Measurements from ENCODE around the gene PGAP3. TPM values are rescaled to one million over a fixed set of nuclear protein-coding genes. Genes with fewer than 3 reads are reported as not detected.

PGAP3 gene
- total RNA-seq, 6 donors from 2014 or later = 15.2 to 64.0 (median 27.9) TPM

- no peaks in the 10 kb centered on the region for H3K9me3 ChIP-seq
- ATAC-seq (ENCODE audit: low FRiP score in 2 of 2) (peak in 1 of 2 donors; percentile 69), DNase-seq (peak; percentile 67 to 93)
- 3% methylated on average over 42 to 50 of the region's 85 CpGs for WGBS, 2 donors
- peaks cover 0 to 26% (median 11%) of the 10 kb centered on the region in 4 donors for H3K27me3 ChIP-seq
- H3K27ac ChIP-seq = peak within 1 kb of the TSS; percentile 67 to 91 (median 88)
- H3K4me3 ChIP-seq = peak within 1 kb of the TSS; percentile 2 to 58 (median 47)
- no peaks in the 10 kb centered on the region for H3K36me3 ChIP-seq
- H3K4me1 ChIP-seq = peaks cover 57 to 68% (median 64%) of the 10 kb centered on the region in 4 donors
- TF ChIP-seq CTCF (IDR thresholded peaks at IDR 0.05) = peak; percentile 59 to 86 (median 82)
- no peak for TF ChIP-seq POLR2A (IDR thresholded peaks at IDR 0.05)
These were observed 19.6 kb downstream of the PGAP3 start, which contains the start of gene PNMT for GRCh38 chr17:39667945-39668924. Gene PNMT (plus strand): TSS chr17:39668453. CDS start chr17:39668476, 23 bp downstream.

- DNase-seq (peak in 1 of 2 donors; percentile 89), ATAC-seq (ENCODE audit: low FRiP score in 2 of 2) (no peak)
- peaks cover 65 to 76% (median 73%) of the 10 kb centered on the region in 4 donors for H3K4me1 ChIP-seq
- H3K4me3 ChIP-seq = peak overlapping the region in 3 of 4 donors; percentile 39 to 58 (median 55)
- H3K9me3 ChIP-seq = no peaks in the 10 kb centered on the region
- H3K36me3 ChIP-seq = peaks cover 0 to 7% (median 3%) of the 10 kb centered on the region in 4 donors
- WGBS, 2 donors = 3 to 38% methylated on average over 3 to 16 of the region's 49 CpGs
- peak overlapping the region; percentile 67 to 91 (median 88) for H3K27ac ChIP-seq
- peak in 1 of 2 donors; percentile 49 for TF ChIP-seq POLR2AphosphoS5 (IDR thresholded peaks at IDR 0.05)
- TF ChIP-seq POLR2A (IDR thresholded peaks at IDR 0.05) = no peak
- no peak for TF ChIP-seq CTCF (IDR thresholded peaks at IDR 0.05)
- TF ChIP-seq EP300 (IDR thresholded peaks at IDR 0.05) = peak in 1 of 4 donors; percentile 29
- H3K27me3 ChIP-seq = peaks cover 0 to 26% (median 11%) of the 10 kb centered on the region in 4 donors
These were observed 20.5 kb downstream of the PGAP3 start for GRCh38 chr17:39667262-39667944.

DNA sequence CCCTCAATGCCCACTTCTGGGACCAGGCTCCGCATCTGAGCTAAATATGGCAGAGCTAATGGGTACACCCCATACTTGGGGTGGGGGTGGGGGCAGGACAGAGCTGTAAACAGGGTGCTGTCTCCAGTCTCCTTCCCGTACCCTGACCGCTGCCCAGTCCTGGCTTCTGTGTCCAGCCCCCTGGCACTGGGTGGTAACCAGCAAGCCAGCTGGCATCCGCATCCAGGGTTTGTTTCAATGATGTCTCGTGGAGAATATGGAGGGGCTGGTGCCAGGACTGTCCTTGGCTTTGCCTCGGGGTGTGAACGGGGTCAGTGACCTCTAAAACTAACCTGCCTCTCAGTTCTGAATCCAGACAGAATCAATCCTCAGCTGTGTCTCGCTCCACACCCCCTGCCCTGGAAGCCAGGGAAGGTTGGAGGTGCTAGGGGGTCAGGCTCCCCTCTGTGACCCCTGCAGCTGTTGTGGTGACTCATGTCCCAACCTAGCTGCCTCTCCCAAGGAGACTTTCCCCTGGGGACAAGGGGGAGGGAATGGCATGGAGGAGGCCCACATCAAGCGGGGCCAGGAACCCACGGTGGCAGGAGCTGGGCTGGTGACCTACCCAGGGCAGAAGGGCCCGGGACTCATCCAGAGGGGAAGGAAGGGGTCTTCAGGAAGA is 21.1 kb downstream of the PGAP3 start:
- ATAC-seq (ENCODE audit: low FRiP score in 2 of 2) = no peak
- H3K4me3 ChIP-seq = peak overlapping the region in 2 of 4 donors; percentile 55 to 58

DNA sequence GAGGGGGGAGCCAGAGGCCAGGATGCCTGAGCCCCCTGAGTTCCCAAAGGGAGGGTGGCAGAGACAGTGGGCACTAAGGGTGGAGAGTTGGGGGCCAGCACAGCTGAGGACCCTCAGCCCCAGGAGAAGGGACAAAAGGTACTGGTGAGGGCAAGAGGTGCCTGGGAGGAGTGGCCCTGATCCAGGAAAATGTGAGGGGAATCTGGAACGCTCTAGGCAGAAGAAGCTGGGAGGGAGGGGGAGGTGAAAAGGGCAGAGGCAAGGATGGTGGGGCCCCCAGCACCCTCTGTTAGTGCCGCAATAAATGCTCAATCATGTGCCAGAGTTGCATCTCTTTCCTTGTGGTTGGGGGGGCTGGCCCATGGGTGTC is 21.6 kb downstream of the PGAP3 start:
- peaks cover 77 to 78% (median 77%) of the 10 kb centered on the region in 4 donors for H3K4me1 ChIP-seq
- WGBS, 2 donors = 44 to 62% methylated on average over 2 of the region's 2 CpGs
- no peak overlapping the region for H3K4me3 ChIP-seq
- no peaks in the 10 kb centered on the region for H3K9me3 ChIP-seq
- DNase-seq (no peak), ATAC-seq (ENCODE audit: low FRiP score in 2 of 2) (no peak)
- TF ChIP-seq EP300 (IDR thresholded peaks at IDR 0.05) = no peak
- peaks cover 0 to 17% (median 11%) of the 10 kb centered on the region in 4 donors for H3K36me3 ChIP-seq
- peaks cover 0 to 26% (median 11%) of the 10 kb centered on the region in 4 donors for H3K27me3 ChIP-seq
- H3K27ac ChIP-seq = peak overlapping the region; percentile 67 to 91 (median 88)

More for the DNA sequence above, 21.1 kb downstream of the PGAP3 start:
- TF ChIP-seq EP300 (IDR thresholded peaks at IDR 0.05) = peak in 1 of 4 donors; percentile 1
- no peak for TF ChIP-seq POLR2A (IDR thresholded peaks at IDR 0.05)
- WGBS, 2 donors = 61% methylated on average over 9 of the region's 11 CpGs; no CpG with 5 or more reads in 1 of the 2 donors
- Histone ChIP-seq H3K9me3 (no peaks in the 10 kb centered on the region), H3K4me1 (peaks cover 72 to 78% (median 75%) of the 10 kb centered on the region in 4 donors), H3K27me3 (peaks cover 0 to 26% (median 11%) of the 10 kb centered on the region in 4 donors), H3K36me3 (peaks cover 0 to 14% (median 7%) of the 10 kb centered on the region in 4 donors), H3K27ac (peak overlapping the region; percentile 67 to 91 (median 88))
- no peak for DNase-seq

GRCh38 chr17:39665642-39666224 is 22.1 kb downstream of the PGAP3 start:
- no peak overlapping the region for H3K4me3 ChIP-seq
- WGBS, 2 donors = 61 to 93% methylated on average over 5 to 10 of the region's 17 CpGs
- TF ChIP-seq EP300 (IDR thresholded peaks at IDR 0.05) (no peak), CTCF (IDR thresholded peaks at IDR 0.05) (peak in 2 of 6 experiments; percentile 6 to 17), POLR2AphosphoS5 (IDR thresholded peaks at IDR 0.05) (peak in 1 of 2 donors; percentile 29)
- no peaks in the 10 kb centered on the region for H3K9me3 ChIP-seq
- peaks cover 80 to 83% (median 81%) of the 10 kb centered on the region in 4 donors for H3K4me1 ChIP-seq
- DNase-seq (peak in 1 of 2 donors; percentile 72), ATAC-seq (ENCODE audit: low FRiP score in 2 of 2) (no peak)
- H3K36me3 ChIP-seq = peaks cover under 1 to 21% (median 14%) of the 10 kb centered on the region in 4 donors
- H3K27me3 ChIP-seq = peaks cover 0 to 26% (median 11%) of the 10 kb centered on the region in 4 donors
- H3K27ac ChIP-seq = peak overlapping the region; percentile 67 to 91 (median 88)

Data from upper lobe of left lung (tissue), 6 donors.